HEK293 (cell line): Measurements from ENCODE around the gene ARHGAP35.

ENCODE experiments used
- CTCF ChIA-PET: fragments of 350-600 bp; formaldehyde crosslinking; extraction: SDS; loops from one replicate; lab custom pipeline; 2021; ENCODE audit warnings: antibody characterized with exemption; lab: Yijun Ruan, JAX
- POLR2A ChIA-PET: fragments of 300-600 bp; formaldehyde crosslinking; extraction: SDS; loops from one replicate; lab custom pipeline; 2020; ENCODE audit warnings: antibody characterized with exemption, inconsistent platforms; lab: Yijun Ruan, JAX
- H3K27ac ChIP-seq: fragments of 200-500 bp; sonication (Bioruptor generic); 2 replicates; pipeline ENCODE4 v1.5.1; 2014; ENCODE audit warnings: low read depth, low read length, control low read depth, inconsistent platforms; ENCODE audit errors: extremely low read depth
- H3K36me3 ChIP-seq, 2 experiments: fragments of 200-500 bp in 1 of 2; sonication (Bioruptor generic) in 1 of 2; 1 replicate in 1 of 2; 2 replicates in 1 of 2; pipeline ENCODE4 v1.5.1; 2014 to 2017; ENCODE audit warnings: inconsistent platforms in 2 of 2, low read length in 2 of 2; ENCODE audit not compliant: control insufficient read depth in 2 of 2, insufficient read depth in 1 of 2
- H3K4me1 ChIP-seq: fragments of 200-500 bp; sonication (Bioruptor generic); 2 replicates; pipeline ENCODE4 v1.5.1; 2014; ENCODE audit warnings: mild to moderate bottlenecking, low read length, inconsistent platforms; ENCODE audit not compliant: control insufficient read depth, insufficient read depth
- H3K4me3 ChIP-seq: 2 replicates; pipeline ENCODE4 v1.5.1; 2011; ENCODE audit warnings: low read depth, mild to moderate bottlenecking, control low read depth, low read length, moderate library complexity
- H3K9me3 ChIP-seq: fragments of 200-500 bp; sonication (Bioruptor generic); 2 replicates; pipeline ENCODE4 v1.5.1; 2014; ENCODE audit warnings: low read depth, low read length, inconsistent platforms; ENCODE audit not compliant: control insufficient read depth, insufficient read depth
- FEZF1 ChIP-seq: fragments of 450-650 bp; formaldehyde crosslinking; IDR thresholded peaks from 2 replicates; pipeline ENCODE4 v1.5.1; 2016; ENCODE audit warnings: missing biosample characterization, missing genetic modification characterization
- GLIS1 ChIP-seq: fragments of 450-650 bp; formaldehyde crosslinking; IDR thresholded peaks from 2 replicates; pipeline ENCODE4 v1.5.1; 2016; ENCODE audit warnings: missing biosample characterization, missing genetic modification characterization
- HOXC10 ChIP-seq: sonication (generic); formaldehyde crosslinking; IDR thresholded peaks from 2 replicates; pipeline ENCODE4 v1.8.1; 2023; ENCODE audit warnings: mild to moderate bottlenecking, missing genetic modification reagents
- KLF10 ChIP-seq: fragments of 450-650 bp; IDR thresholded peaks from 2 replicates; pipeline ENCODE4 v1.5.1; 2018; ENCODE audit warnings: missing biosample characterization, mild to moderate bottlenecking, missing genetic modification characterization
- OSR2 ChIP-seq: fragments of 450-650 bp; formaldehyde crosslinking; IDR thresholded peaks from 2 replicates; pipeline ENCODE4 v1.5.1; 2016; ENCODE audit warnings: missing biosample characterization, missing genetic modification characterization
- SP3 ChIP-seq: fragments of 450-650 bp; formaldehyde crosslinking; IDR thresholded peaks from 2 replicates; pipeline ENCODE4 v1.5.1; 2016; ENCODE audit warnings: missing biosample characterization, missing genetic modification characterization
- SP7 ChIP-seq: fragments of 450-650 bp; formaldehyde crosslinking; IDR thresholded peaks from 2 replicates; pipeline ENCODE4 v1.5.1; 2016; ENCODE audit warnings: missing biosample characterization, missing genetic modification characterization
- ZNF10 ChIP-seq: fragments of 450-650 bp; formaldehyde crosslinking; IDR thresholded peaks from 2 replicates; pipeline ENCODE4 v1.5.1; 2017; ENCODE audit warnings: missing biosample characterization, missing genetic modification characterization
- ZNF121 ChIP-seq: fragments of 450-650 bp; formaldehyde crosslinking; IDR thresholded peaks from 2 replicates; pipeline ENCODE4 v1.5.1; 2016; ENCODE audit warnings: missing biosample characterization, missing genetic modification characterization
- ZNF155 ChIP-seq: fragments of 450-650 bp; formaldehyde crosslinking; IDR thresholded peaks from 2 replicates; pipeline ENCODE4 v1.5.1; 2016; ENCODE audit warnings: missing biosample characterization, missing genetic modification characterization
- ZNF169 ChIP-seq: fragments of 450-650 bp; formaldehyde crosslinking; IDR thresholded peaks from 2 replicates; pipeline ENCODE4 v1.5.1; 2016; ENCODE audit warnings: missing biosample characterization, missing genetic modification characterization
- ZNF23 ChIP-seq: fragments of 450-650 bp; formaldehyde crosslinking; IDR thresholded peaks from 2 replicates; pipeline ENCODE4 v1.5.1; 2016; ENCODE audit warnings: missing biosample characterization, missing genetic modification characterization, borderline replicate concordance
- ZNF292 ChIP-seq: fragments of 450-650 bp; formaldehyde crosslinking; IDR thresholded peaks from 2 replicates; pipeline ENCODE4 v1.5.1; 2016; ENCODE audit warnings: low read depth, missing biosample characterization, missing genetic modification characterization, borderline replicate concordance
- ZNF37A ChIP-seq: fragments of 450-650 bp; IDR thresholded peaks from 2 replicates; pipeline ENCODE4 v1.5.1; 2018; ENCODE audit warnings: missing biosample characterization, missing genetic modification characterization
- ZNF48 ChIP-seq: fragments of 450-650 bp; formaldehyde crosslinking; IDR thresholded peaks from 2 replicates; pipeline ENCODE4 v1.5.1; 2016; ENCODE audit warnings: missing biosample characterization, missing genetic modification characterization
- ZNF555 ChIP-seq: fragments of 450-650 bp; formaldehyde crosslinking; conservative IDR thresholded peaks from 2 replicates; pipeline ENCODE4 v1.5.1; 2017; ENCODE audit warnings: missing biosample characterization, mild to moderate bottlenecking, missing genetic modification characterization, inconsistent platforms
- ZNF596 ChIP-seq: fragments of 450-650 bp; IDR thresholded peaks from 2 replicates; pipeline ENCODE4 v1.5.0; 2018; ENCODE audit warnings: missing biosample characterization, mild to moderate bottlenecking, missing genetic modification characterization, moderate library complexity
- ZNF610 ChIP-seq: fragments of 450-650 bp; formaldehyde crosslinking; IDR thresholded peaks from 2 replicates; pipeline ENCODE4 v1.5.1; 2016; ENCODE audit warnings: missing biosample characterization, missing genetic modification characterization, borderline replicate concordance
- ZNF791 ChIP-seq: fragments of 450-650 bp; formaldehyde crosslinking; IDR thresholded peaks from 2 replicates; pipeline ENCODE4 v1.5.1; 2016; ENCODE audit warnings: missing biosample characterization, missing genetic modification characterization
- ZXDB ChIP-seq: fragments of 450-650 bp; formaldehyde crosslinking; IDR thresholded peaks from 2 replicates; pipeline ENCODE4 v1.5.1; 2016; ENCODE audit warnings: missing biosample characterization, missing genetic modification characterization
- TF ChIP-seq, protein P1 (sequence below): fragments of 450-650 bp; formaldehyde crosslinking; IDR thresholded peaks from 2 replicates; pipeline ENCODE4 v1.5.1; 2017; ENCODE audit warnings: missing biosample characterization, missing genetic modification characterization
- TF ChIP-seq, protein P2 (sequence below): fragments of 450-650 bp; formaldehyde crosslinking; IDR thresholded peaks from 2 replicates; pipeline ENCODE4 v1.5.1; 2016; ENCODE audit warnings: missing biosample characterization, missing genetic modification characterization, low read depth
- TF ChIP-seq, protein P3 (sequence below): IDR thresholded peaks from 2 replicates; pipeline ENCODE4 v1.6.1; 2011; ENCODE audit warnings: mild to moderate bottlenecking, low read depth, low read length, borderline replicate concordance

The ARHGAP35 gene

DNA sequence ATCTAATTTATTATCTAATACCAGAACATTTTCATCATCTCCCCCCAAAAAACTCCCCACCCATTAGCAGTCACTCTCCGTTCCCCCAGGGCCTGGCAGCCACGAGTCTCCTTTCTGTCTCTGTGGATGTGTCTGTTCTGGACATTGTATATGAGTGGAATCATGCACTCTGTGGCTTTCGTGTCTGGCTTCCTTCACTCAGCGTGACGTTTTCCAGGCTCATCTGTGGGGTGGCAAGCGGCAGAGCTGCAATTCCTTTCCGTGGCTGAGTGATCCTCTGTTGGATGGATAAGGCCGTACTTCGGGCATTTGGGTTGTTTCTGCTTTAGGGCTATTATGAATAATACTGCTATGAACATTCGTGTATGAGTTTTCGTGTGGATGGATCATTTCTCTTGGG is 13.3 kb upstream of the ARHGAP35 start:
- H3K9me3 ChIP-seq = no peaks in the 10 kb centered on the region
- POLR2A ChIA-PET = no interaction called here
- TF ChIP-seq SP7 (tag by site-specific recombination) = no peak
- no peak for TF ChIP-seq ZXDB
- TF ChIP-seq ZNF23 (tag by site-specific recombination) = no peak
- no peak for TF ChIP-seq ZNF292 (tag by site-specific recombination)
- TF ChIP-seq ZNF10 (tag by site-specific recombination) = no peak
- no peak for TF ChIP-seq FEZF1 (tag by site-specific recombination)
- TF ChIP-seq ZNF169 (tag by site-specific recombination) = no peak
- no peak for TF ChIP-seq ZNF610 (tag by site-specific recombination)
- TF ChIP-seq, protein P1, sequence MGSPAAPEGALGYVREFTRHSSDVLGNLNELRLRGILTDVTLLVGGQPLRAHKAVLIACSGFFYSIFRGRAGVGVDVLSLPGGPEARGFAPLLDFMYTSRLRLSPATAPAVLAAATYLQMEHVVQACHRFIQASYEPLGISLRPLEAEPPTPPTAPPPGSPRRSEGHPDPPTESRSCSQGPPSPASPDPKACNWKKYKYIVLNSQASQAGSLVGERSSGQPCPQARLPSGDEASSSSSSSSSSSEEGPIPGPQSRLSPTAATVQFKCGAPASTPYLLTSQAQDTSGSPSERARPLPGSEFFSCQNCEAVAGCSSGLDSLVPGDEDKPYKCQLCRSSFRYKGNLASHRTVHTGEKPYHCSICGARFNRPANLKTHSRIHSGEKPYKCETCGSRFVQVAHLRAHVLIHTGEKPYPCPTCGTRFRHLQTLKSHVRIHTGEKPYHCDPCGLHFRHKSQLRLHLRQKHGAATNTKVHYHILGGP = no peak
- TF ChIP-seq, protein P2, sequence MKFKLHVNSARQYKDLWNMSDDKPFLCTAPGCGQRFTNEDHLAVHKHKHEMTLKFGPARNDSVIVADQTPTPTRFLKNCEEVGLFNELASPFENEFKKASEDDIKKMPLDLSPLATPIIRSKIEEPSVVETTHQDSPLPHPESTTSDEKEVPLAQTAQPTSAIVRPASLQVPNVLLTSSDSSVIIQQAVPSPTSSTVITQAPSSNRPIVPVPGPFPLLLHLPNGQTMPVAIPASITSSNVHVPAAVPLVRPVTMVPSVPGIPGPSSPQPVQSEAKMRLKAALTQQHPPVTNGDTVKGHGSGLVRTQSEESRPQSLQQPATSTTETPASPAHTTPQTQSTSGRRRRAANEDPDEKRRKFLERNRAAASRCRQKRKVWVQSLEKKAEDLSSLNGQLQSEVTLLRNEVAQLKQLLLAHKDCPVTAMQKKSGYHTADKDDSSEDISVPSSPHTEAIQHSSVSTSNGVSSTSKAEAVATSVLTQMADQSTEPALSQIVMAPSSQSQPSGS = no peak
- no peak for TF ChIP-seq ZNF555 (tag by site-specific recombination)
- TF ChIP-seq SP3 (tag by site-specific recombination) = no peak
- TF ChIP-seq ZNF155 = no peak
- CTCF ChIA-PET = interaction anchor here (0.7 to 2.0 kb wide), 3 partner anchors 81 to 166 kb away, joined by 4 to 5 read pairs (median 5); no protein-coding TSS in a partner anchor
- H3K27ac ChIP-seq = no peak overlapping the region
- H3K4me1 ChIP-seq = peaks cover 7% of the 10 kb centered on the region
- no peak overlapping the region for H3K4me3 ChIP-seq
- H3K36me3 ChIP-seq = peaks cover 29 to 30% of the 10 kb centered on the region in 2 experiments; a peak in 2 of 3 replicates

DNA sequence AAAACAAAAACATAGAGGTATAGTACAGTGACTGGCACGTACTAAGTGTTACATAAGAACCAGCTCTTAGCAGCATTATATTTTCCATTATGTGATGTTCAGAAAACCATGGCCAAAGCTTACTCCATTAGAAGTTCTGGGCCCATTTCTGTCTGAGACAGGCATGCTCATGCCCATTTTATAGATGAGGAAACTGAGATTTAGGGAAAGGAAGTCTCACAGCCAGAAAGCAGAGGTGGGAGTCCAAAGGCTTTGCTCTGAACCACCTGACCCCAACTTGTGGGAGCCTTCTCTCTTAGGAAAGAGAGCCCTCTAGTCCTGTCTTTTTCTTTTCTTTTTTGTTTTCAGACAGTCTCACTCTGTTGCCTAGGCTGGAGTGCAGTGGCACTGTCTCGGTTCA is 12.4 kb upstream of the ARHGAP35 start:
- Histone ChIP-seq H3K36me3 (peaks cover 22 to 27% of the 10 kb centered on the region in 2 experiments; a peak in 2 of 3 replicates), H3K4me3 (no peak overlapping the region), H3K27ac (no peak overlapping the region), H3K4me1 (peaks cover 7% of the 10 kb centered on the region), H3K9me3 (no peaks in the 10 kb centered on the region)
- ChIA-PET CTCF (interaction anchor here (1.1 to 2.0 kb wide), 2 partner anchors 82 to 91 kb away, joined by 4 to 5 read pairs; no protein-coding TSS in a partner anchor), POLR2A (no interaction called here)
- TF ChIP-seq HOXC10 (CRISPR knock-in tag) (no peak), GLIS1 (no peak), ZNF48 (tag by site-specific recombination) (no peak)
- TF ChIP-seq, protein P3, sequence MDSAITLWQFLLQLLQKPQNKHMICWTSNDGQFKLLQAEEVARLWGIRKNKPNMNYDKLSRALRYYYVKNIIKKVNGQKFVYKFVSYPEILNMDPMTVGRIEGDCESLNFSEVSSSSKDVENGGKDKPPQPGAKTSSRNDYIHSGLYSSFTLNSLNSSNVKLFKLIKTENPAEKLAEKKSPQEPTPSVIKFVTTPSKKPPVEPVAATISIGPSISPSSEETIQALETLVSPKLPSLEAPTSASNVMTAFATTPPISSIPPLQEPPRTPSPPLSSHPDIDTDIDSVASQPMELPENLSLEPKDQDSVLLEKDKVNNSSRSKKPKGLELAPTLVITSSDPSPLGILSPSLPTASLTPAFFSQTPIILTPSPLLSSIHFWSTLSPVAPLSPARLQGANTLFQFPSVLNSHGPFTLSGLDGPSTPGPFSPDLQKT = no peak

DNA sequence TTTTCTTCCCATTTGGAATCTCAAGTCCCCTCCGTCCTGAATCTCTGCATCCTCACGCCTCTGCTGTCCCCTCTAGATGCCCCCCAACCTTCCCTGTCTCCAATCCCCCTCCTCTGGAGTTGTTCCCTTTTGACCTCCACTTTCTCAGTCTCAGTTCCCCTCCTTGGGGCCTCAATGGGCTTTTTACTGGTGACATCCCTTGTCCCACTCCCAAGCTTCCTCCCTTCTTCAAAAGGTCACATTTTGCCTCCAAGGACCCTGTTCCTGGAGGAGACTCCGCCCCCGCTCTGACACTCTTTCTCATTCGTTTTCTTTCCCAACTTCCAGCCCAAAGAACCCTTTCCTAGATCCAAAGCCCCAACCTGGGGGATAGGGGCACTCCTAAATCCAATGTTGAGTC is 11.2 kb upstream of the ARHGAP35 start:
- ChIA-PET CTCF (interaction anchor here (1.5 to 2.5 kb wide), 3 partner anchors 9 to 163 kb away, joined by 3 to 15 read pairs (median 5); no protein-coding TSS in a partner anchor), POLR2A (interaction anchor here (0.6 to 1.4 kb wide), 5 partner anchors 56 to 264 kb away, joined by 3 to 13 read pairs (median 5); partner anchors contain the start of genes SLC1A5 and ZC3H4)
- no peaks in the 10 kb centered on the region for H3K9me3 ChIP-seq
- H3K4me1 ChIP-seq = peaks cover 7% of the 10 kb centered on the region
- peak overlapping the region; percentile 78 for H3K4me3 ChIP-seq
- peak overlapping the region; percentile 97 for H3K27ac ChIP-seq
- peaks cover 12 to 17% of the 10 kb centered on the region in 2 experiments; a peak in 2 of 3 replicates for H3K36me3 ChIP-seq
- TF ChIP-seq OSR2 (tag by site-specific recombination) (no peak), ZNF791 (tag by site-specific recombination) (no peak), KLF10 (tag by site-specific recombination) (no peak), ZNF37A (tag by site-specific recombination) (no peak), ZNF121 (tag by site-specific recombination) (no peak), ZNF596 (no peak)
- TF ChIP-seq, all 188 proteins: peak for 0
